K562 (cell line): ENCODE results near the gene PITPNB. TPM values are rescaled to one million over a fixed set of nuclear protein-coding genes. Genes with fewer than 3 reads are reported as not detected.

Source experiments
- ATAC-seq: fragments of 200-7000 bp; cut with Tn5 transposase; 3 replicates; pipeline ENCODE4 v1.9.1; 2020; ENCODE audit warnings: moderate library complexity
- BruUV-seq: library from RNA; stranded (reverse); fragments of 400-500 nt; replicated peaks from 2 replicates; lab custom pipeline; 2021; lab: Mats Ljungman, UMichigan
- CTCF ChIA-PET: fragments of 300-600 bp; formaldehyde crosslinking; extraction: SDS; loops from one replicate; lab custom pipeline; 2021; ENCODE audit warnings: low intra/inter-chr PET ratio; lab: Yijun Ruan, JAX
- POLR2A ChIA-PET: fragments of 300-600, 350-650 bp; sonication (Branson Sonifier 250); formaldehyde crosslinking; extraction: SDS; loops from one replicate; lab custom pipeline; 2021; ENCODE audit warnings: antibody characterized with exemption, inconsistent platforms; lab: Yijun Ruan, JAX
- DNase-seq, 4 experiments: peaks; one replicate each; pipeline versions ENCODE4 v3.0.0 to v3.0.0-alpha.2; 2011 to 2018; ENCODE audit warnings: low spot score in 3 of 4, mixed read lengths in 3 of 4; ENCODE audit errors: extremely low read depth in 1 of 4
- FAIRE-seq: peaks from 2 replicates; lab custom pipeline; 2011; peaks lifted over from hg19 to GRCh38; lab: Jason Lieb, UNC
- H2AFZ ChIP-seq: 2 replicates; pipeline ENCODE4 v1.6.0; 2011; ENCODE audit warnings: low read depth, low read length, control low read depth, inconsistent platforms
- H3K27ac ChIP-seq: fragments of 200-600 bp; 3 replicates; pipeline ENCODE4 v1.8.0; 2011; ENCODE audit warnings: low read depth, mild to moderate bottlenecking, control low read depth, inconsistent platforms, low read length, moderate library complexity, mixed read lengths; ENCODE audit errors: extremely low read depth
- H3K27me3 ChIP-seq, 2 experiments: fragments of 300-600 bp in 1 of 2; 2 replicates in 1 of 2; 3 replicates in 1 of 2; pipeline versions ENCODE4 v1.6.0 to v1.8.0; 2011; ENCODE audit warnings: inconsistent platforms in 2 of 2, low read length in 2 of 2, mild to moderate bottlenecking in 1 of 2, mixed read lengths in 1 of 2, moderate library complexity in 1 of 2; ENCODE audit not compliant: control insufficient read depth in 2 of 2, insufficient read depth in 2 of 2
- H3K36me3 ChIP-seq: fragments of 300-600 bp; 3 replicates; pipeline ENCODE4 v1.8.0; 2011; ENCODE audit warnings: mild to moderate bottlenecking, low read length, inconsistent platforms; ENCODE audit not compliant: control insufficient read depth, insufficient read depth
- H3K4me1 ChIP-seq, 2 experiments: fragments of 200-600 bp in 1 of 2; replicated peaks in 1 of 2; 2 replicates in 1 of 2; 3 replicates in 1 of 2; pipeline versions ENCODE4 v1.5.1 to v1.8.0; 2011; ENCODE audit warnings: inconsistent platforms in 2 of 2, low read length in 2 of 2, mild to moderate bottlenecking in 1 of 2, mixed read lengths in 1 of 2, moderate library complexity in 1 of 2; ENCODE audit not compliant: control insufficient read depth in 2 of 2, insufficient read depth in 2 of 2
- H3K4me2 ChIP-seq: 2 replicates; pipeline ENCODE4 v1.6.1; 2011; ENCODE audit warnings: low read length, control low read depth, inconsistent platforms, mixed read lengths; ENCODE audit not compliant: insufficient read depth
- H3K4me3 ChIP-seq: fragments of 200-600 bp; sonication (generic), shearing (Covaris generic); 2 replicates; pipeline ENCODE4 v1.5.1; 2016; ENCODE audit warnings: control low read depth, inconsistent platforms
- H3K79me2 ChIP-seq: fragments of 200-600 bp; 3 replicates; pipeline ENCODE4 v1.8.0; 2011; ENCODE audit warnings: low read length, inconsistent platforms; ENCODE audit not compliant: control insufficient read depth, insufficient read depth
- H3K9ac ChIP-seq, 2 experiments: 2 replicates each; pipeline versions ENCODE4 v1.6.0 to v1.6.1; 2011; ENCODE audit warnings: low read depth in 2 of 2, low read length in 2 of 2, control low read depth in 1 of 2, inconsistent platforms in 1 of 2, mild to moderate bottlenecking in 1 of 2, mixed read lengths in 1 of 2; ENCODE audit not compliant: insufficient read depth in 1 of 2
- H3K9me1 ChIP-seq: one replicate; pipeline ENCODE4 v1.6.0; 2011; ENCODE audit warnings: inconsistent platforms, mild to moderate bottlenecking, low read length, moderate library complexity; ENCODE audit not compliant: control insufficient read depth, insufficient read depth
- H3K9me3 ChIP-seq: replicated peaks from 2 replicates; pipeline ENCODE4 v1.5.1; 2011; ENCODE audit warnings: low read depth, low read length, inconsistent platforms; ENCODE audit not compliant: control insufficient read depth, insufficient read depth
- H4K20me1 ChIP-seq: replicated peaks from 2 replicates; pipeline ENCODE4 v1.6.1; 2011; ENCODE audit warnings: low read length, inconsistent platforms, mixed read lengths; ENCODE audit not compliant: control insufficient read depth, insufficient read depth
- CBFA2T3 ChIP-seq: fragments of 450-650 bp; IDR thresholded peaks from 2 replicates; pipeline ENCODE4 v1.6.1; 2017
- KHSRP ChIP-seq: fragments of 450-650 bp; IDR thresholded peaks from 2 replicates; pipeline ENCODE4 v1.6.1; 2017
- KLF6 ChIP-seq: fragments of 250-450 bp; sonication (Bioruptor Pico); IDR thresholded peaks from 2 replicates; pipeline ENCODE4 v1.4.0; 2020; ENCODE audit warnings: mild to moderate bottlenecking, moderate library complexity, borderline replicate concordance
- RB1 ChIP-seq: fragments of 450-650 bp; IDR thresholded peaks from 2 replicates; pipeline ENCODE4 v1.6.1; 2017; ENCODE audit warnings: low read depth, mild to moderate bottlenecking
- RBM17 ChIP-seq: fragments of 200-400 bp; formaldehyde crosslinking; IDR thresholded peaks from 2 replicates; pipeline ENCODE4 v1.6.1; 2017; ENCODE audit warnings: low read depth, mild to moderate bottlenecking, low read length, borderline replicate concordance
- ZNF699 ChIP-seq: fragments of 250-450 bp; sonication (Bioruptor Pico); IDR thresholded peaks from 2 replicates; pipeline ENCODE4 v1.8.0; 2021; ENCODE audit warnings: mild to moderate bottlenecking, moderate library complexity; ENCODE audit not compliant: insufficient replicate concordance
- ZNF79 ChIP-seq: fragments of 250-450 bp; sonication (Bioruptor Pico); IDR thresholded peaks from 2 replicates; pipeline ENCODE4 v1.4.0; 2020; ENCODE audit warnings: low read depth, mild to moderate bottlenecking, moderate library complexity
- WGBS: fragments of 100-300 bp; shearing (Covaris generic); methylation state at CpG from one replicate; pipeline ENCODE4 v1.1.6; 2016; ENCODE audit warnings: low coverage, mixed read lengths; ENCODE audit not compliant: insufficient coverage; ENCODE audit errors: missing lambda C conversion rate; 5-methylcytosine and 5-hydroxymethylcytosine counted together
- in situ Hi-C: fragments of 300-500 bp; cut with MboI; formaldehyde crosslinking; loops from 4 replicates; pipeline ENCODE4 v1.15.0; 2018; ENCODE audit warnings: inconsistent platforms, mixed read lengths
- intact Hi-C: fragments of 100-400 bp; cut with micrococcal nuclease; formaldehyde crosslinking; loops from 2 replicates; pipeline ENCODE4 v1.14.2; 2022
- polyA plus RNA-seq, 8 experiments: library from polyadenylated mRNA; depleted of rRNA in 4 of 8; stranded (reverse) in 5 of 8; unstranded in 3 of 8; fragments of >200 nt; fragmentation: Nextera tagmentation in 2 of 8; fragmentation: Illumina TruSeq in 1 of 8; extraction: Ambion mirVana in 2 of 8; extraction: Trizol in 1 of 8; gene quantifications; 2 replicates each; pipeline versions ENCODE4 v1.2.1 to v1.2.3, GENCODE V29; 2011 to 2014; ENCODE audit warnings: inconsistent platforms in 1 of 8, missing spikeins in 1 of 8
- total RNA-seq, 7 experiments: library from RNA; depleted of rRNA in 6 of 7; stranded (reverse); fragments of >200 nt in 6 of 7; fragmentation: Illumina TruSeq in 2 of 7; extraction: Trizol in 2 of 7; gene quantifications; 2 replicates each; pipeline versions ENCODE4 v1.2.1 to v1.2.3, GENCODE V29; 2011 to 2021; ENCODE audit warnings: low replicate concordance in 1 of 7

PITPNB gene
- total and polyA plus RNA-seq, 9 of the 15 experiments (the other 6 are each of a cell fraction or from before 2014, with no cell fraction given): 13.1 to 52.4 (median 34.7) TPM

- intact Hi-C loops (loop anchor here (10.0 kb wide), 1 partner anchor 49 kb away; no protein-coding TSS in a partner anchor), in situ Hi-C loops (no loop called here)
- CTCF ChIA-PET: no interaction called here
- H3K4me2 ChIP-seq: no peak overlapping the region
- H3K9me1 ChIP-seq: no peaks in the 10 kb centered on the region
- ATAC-seq: no peak
- H3K27me3 ChIP-seq: no peaks in the 10 kb centered on the region
- H3K36me3 ChIP-seq: no peaks in the 10 kb centered on the region
- H3K4me1 ChIP-seq: no peaks in the 10 kb centered on the region; a peak in 1 of 5 replicates
- 32% methylated on average over 3 of the region's 5 CpGs for WGBS
- TF ChIP-seq ZNF699 (no peak), RBM17 (no peak), RB1 (no peak), KHSRP (no peak), CBFA2T3 (peak; percentile 20; the same call in 1 of the 2 replicates), ZNF79 (CRISPR knock-in tag) (no peak), KLF6 (no peak)
- DNase-seq: no peak
- no peaks in the 10 kb centered on the region for H4K20me1 ChIP-seq
- POLR2A ChIA-PET: interaction anchor here (0.9 to 1.0 kb wide), 2 partner anchors 19 to 86 kb away, joined by 3 read pairs; no protein-coding TSS in a partner anchor
- BruUV-seq: no TSS peak
- no peaks in the 10 kb centered on the region; the same call in 1 of the 3 replicates for H3K79me2 ChIP-seq
- H2AFZ ChIP-seq: no peak overlapping the region
- no peaks in the 10 kb centered on the region for H3K9me3 ChIP-seq
- H3K27ac ChIP-seq: no peak overlapping the region
- FAIRE-seq: no peak
- H3K9ac ChIP-seq: no peak overlapping the region
- H3K4me3 ChIP-seq: no peak overlapping the region
Observed at GRCh38 chr22:27934069-27934468, 15.0 kb upstream of the PITPNB start.
